GM19463 (cell line): ENCODE measurements around the gene ZNF200.
"Not testable (repeated sequence)": the region's sequence is repeated elsewhere in the genome, so short reads cannot be mapped to it uniquely, and the experiment has no call there.

Source experiments
- ATAC-seq: cut with Tn5 transposase; IDR thresholded peaks from one replicate; pipeline ENCODE4 v1.9.1; 2021; ENCODE audit warnings: mild to moderate bottlenecking, moderate library complexity; ENCODE audit not compliant: unreplicated experiment

The ZNF200 gene

GRCh38 chr16:3234857-3235561 lies at the start of gene ZNF200:
Gene ZNF200, minus strand, starts transcription at chr16:3235158. Its CDS starts 1,403 bp downstream, at chr16:3233755.
- ATAC-seq = peak; percentile 93

- ATAC-seq = no peak
These were observed 48.8 kb upstream of the ZNF200 start for GRCh38 chr16:3283543-3284447.

GRCh38 chr16:3282730-3283542 lies 48.0 kb upstream of the ZNF200 start, which contains the start of gene ZNF263:
Gene ZNF263, plus strand, starts transcription at chr16:3283491. Its CDS starts 328 bp downstream, at chr16:3283819.
- peak; percentile 78 for ATAC-seq

GRCh38 chr16:3282103-3282729 lies 47.3 kb upstream of the ZNF200 start:
- ATAC-seq = peak; percentile 31

GRCh38 chr16:3281222-3281820 lies 46.4 kb upstream of the ZNF200 start:
- ATAC-seq = no peak

- ATAC-seq = no peak
These were observed 41.7 kb upstream of the ZNF200 start for GRCh38 chr16:3276679-3277078.

- ATAC-seq = no peak
These were observed 40.0 kb upstream of the ZNF200 start for GRCh38 chr16:3274947-3275346.

- no peak for ATAC-seq
These were observed 39.5 kb upstream of the ZNF200 start for GRCh38 chr16:3274490-3274889.

GRCh38 chr16:3271281-3271680 lies 36.3 kb upstream of the ZNF200 start:
- not testable (repeated sequence) for ATAC-seq

GRCh38 chr16:3270718-3271117 lies 35.8 kb upstream of the ZNF200 start:
- ATAC-seq = not testable (repeated sequence)

GRCh38 chr16:3268294-3268693 lies 33.3 kb upstream of the ZNF200 start:
- no peak for ATAC-seq

- ATAC-seq = no peak
These were observed 32.0 kb upstream of the ZNF200 start for GRCh38 chr16:3266873-3267537.

- peak; percentile 72 for ATAC-seq
These were observed 29.4 kb upstream of the ZNF200 start for GRCh38 chr16:3264137-3265036.

GRCh38 chr16:3262517-3262916 lies 27.6 kb upstream of the ZNF200 start:
- ATAC-seq = no peak

GRCh38 chr16:3259836-3260235 lies 24.9 kb upstream of the ZNF200 start:
- no peak for ATAC-seq

GRCh38 chr16:3256866-3257465 lies 22.0 kb upstream of the ZNF200 start:
- no peak for ATAC-seq

- ATAC-seq = no peak
These were observed 21.3 kb upstream of the ZNF200 start, which contains the start of gene MEFV for GRCh38 chr16:3256146-3256865. Gene MEFV, minus strand, starts transcription at chr16:3256633. Its CDS starts 46 bp downstream, at chr16:3256587.
